ENCODE results near the gene RAB23.

The RAB23 gene

GRCh38 chr6:57177545-57178265 lies 44.4 kb downstream of the RAB23 start:
- DNase-seq = no peak

DNA sequence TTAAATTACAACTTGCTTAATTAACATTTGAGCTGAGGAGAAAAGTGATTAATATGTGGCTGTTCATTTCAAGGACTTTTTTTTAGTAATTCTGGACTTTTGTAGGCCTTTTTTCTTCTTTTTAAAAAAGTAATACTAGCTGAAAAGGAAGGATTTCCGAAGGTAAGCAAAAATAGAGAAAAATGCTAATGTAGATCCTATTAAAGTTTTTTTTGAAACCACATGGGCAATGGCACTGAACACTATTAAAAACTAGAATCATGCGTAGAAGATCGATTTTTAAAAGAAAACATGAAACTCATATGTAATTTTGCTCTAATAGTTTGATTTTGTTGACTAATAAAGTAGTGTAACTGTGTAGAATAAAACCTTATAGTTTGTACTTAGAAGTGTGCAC lies 47.6 kb downstream of the RAB23 start:
- no peak for DNase-seq

- DNase-seq = peak; percentile 83
Observed at GRCh38 chr6:57173886-57174510, 48.1 kb downstream of the RAB23 start.

DNA sequence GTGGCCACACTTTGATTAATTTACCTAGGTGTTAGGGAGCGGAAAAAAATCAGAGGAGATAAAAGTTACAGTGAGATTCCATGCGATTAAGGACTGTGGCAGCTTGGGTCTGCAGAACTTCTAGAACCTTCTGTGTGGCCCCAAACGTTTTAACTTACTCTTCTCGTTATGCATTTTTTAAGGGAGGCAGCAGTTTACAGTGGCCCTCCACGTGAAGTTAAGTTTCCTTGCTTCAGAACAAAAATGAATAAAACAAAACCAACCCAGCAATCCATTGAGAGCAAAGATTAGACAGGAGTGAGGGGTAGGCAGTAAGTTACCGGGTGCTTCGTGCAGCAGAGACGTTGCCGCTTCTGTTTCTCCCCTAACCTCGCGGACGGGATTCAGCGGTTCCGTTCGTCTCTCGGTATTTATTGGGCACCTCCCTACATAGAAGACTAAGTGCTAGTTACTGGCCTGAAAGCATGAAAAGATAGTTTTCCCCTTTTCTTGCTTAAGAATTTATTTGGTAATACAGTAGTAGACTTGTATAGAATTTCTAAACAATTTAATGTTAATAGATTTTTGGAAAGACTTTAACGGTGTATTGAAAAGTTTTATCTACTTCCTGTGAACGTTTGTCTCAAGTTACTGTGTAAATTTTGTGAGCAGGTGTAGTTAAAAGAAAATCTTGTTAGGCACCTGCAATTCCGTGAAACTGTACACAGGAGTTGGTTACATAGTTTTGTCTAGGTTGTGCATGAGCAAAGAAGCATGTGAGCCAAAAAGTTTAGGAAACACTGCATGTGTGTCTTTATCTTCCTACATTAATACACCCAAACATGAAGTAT lies 48.8 kb downstream of the RAB23 start:
- peak; percentile 19 for DNase-seq

DNA sequence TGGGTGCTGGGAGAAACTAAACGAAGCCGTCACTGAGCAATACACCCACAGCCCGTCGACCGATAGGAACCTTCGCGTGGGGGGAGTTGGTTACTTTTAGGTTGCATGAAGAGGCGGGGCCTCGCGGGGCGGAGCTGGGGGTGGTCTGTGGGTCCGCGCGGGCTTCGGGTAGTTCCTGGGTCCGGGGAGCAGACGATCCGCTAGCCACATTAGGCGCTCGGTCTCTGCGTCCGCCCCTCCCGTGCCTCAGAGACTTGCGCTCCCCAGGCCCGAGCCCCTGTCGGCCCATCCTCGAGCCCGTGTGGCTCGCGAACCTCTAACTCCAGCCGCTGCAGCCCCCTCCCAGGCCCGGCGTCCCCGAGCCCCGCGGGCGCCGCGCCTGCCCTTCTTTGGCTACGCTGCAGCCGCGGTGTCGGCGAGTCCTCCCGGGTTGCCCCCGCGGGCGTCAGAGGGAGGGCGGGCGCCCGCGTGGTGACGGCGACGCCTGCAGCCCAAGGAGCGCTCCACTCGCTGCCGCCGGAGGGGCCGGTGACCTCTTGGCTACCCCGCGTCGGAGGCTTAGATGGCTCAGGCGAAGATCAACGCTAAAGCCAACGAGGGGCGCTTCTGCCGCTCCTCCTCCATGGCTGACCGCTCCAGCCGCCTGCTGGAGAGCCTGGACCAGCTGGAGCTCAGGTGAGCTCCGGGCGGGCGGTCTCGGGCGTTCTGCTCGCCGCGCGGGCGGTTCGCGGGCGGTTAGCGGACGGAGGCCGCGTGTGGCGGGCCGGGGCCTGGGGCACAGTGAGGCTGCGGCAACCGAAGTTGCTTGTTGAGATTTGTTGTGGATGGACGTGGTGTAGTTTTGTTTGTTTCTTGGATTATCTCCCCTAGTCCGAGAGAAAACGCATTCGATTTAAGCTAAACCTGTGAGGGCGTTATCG lies 49.7 kb downstream of the RAB23 start, which contains the start of gene BAG2:
Gene BAG2, plus strand, starts transcription at position 191 of the 920 bp plus-strand sequence. Its CDS starts 372 bp downstream, at position 563.
- peak; percentile 89 for DNase-seq

DNA sequence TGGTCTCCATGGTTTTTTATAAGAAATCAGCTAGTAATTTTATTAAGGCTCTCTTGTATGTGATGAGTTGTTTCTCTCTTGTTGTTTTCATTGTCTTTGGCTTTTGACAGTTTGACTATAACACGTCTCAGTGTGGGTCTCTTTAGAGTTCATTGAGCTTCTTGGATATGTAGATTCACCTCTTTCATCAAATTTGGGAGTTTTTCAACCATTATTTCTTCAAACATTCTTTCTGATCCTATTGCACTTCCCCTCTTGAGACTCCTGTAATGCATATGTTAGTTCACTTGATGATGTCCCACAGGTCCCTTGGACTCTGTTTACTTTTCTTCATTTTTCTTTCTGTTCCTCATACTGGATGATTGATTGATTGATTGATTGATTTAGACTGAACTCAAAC lies 57.0 kb downstream of the RAB23 start:
- DNase-seq = no peak

GRCh38 chr6:57163956-57164355 lies 58.2 kb downstream of the RAB23 start:
- no peak for DNase-seq

- DNase-seq = peak; percentile 34
Observed at GRCh38 chr6:57162516-57162915, 59.6 kb downstream of the RAB23 start.

GRCh38 chr6:57162028-57162427 lies 60.1 kb downstream of the RAB23 start:
- DNase-seq = peak; percentile 32

DNA sequence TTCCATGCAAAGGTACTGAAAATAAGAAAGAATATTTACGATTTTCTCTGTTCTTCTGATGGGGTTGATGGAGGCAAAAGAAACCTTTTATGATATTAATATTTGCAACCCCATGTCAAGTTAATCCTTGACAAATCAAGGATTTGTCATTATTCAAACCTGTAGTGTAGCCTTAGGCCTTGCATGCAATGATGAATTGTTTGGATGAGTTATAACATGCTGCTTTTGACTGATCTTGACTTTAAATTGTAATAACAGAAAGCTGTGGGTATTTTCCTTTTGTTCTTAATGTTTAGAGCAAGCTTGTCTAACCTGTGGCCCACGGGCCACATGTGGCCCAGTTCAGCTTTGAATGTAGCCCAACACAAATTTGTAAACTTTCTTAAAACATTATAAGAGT lies 63.0 kb downstream of the RAB23 start:
- DNase-seq = no peak

- no peak for DNase-seq
Observed at GRCh38 chr6:57158658-57159057, 63.4 kb downstream of the RAB23 start.

- no peak for DNase-seq
Observed at GRCh38 chr6:57147955-57148858, 73.9 kb downstream of the RAB23 start.

DNA sequence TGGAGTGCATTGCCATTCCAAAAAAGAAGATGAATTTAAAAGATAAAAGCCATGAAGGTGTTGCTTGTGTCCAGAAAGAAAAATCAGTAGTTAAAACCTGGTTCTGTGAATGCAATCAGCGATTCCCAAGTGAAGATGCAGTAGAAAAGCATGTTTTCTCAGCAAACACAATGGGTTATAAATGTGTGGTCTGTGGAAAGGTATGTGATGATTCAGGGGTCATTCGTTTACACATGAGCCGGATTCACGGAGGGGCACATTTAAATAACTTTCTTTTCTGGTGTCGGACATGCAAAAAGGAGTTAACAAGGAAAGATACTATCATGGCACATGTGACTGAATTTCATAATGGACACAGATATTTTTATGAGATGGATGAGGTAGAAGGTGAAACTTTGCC lies 74.7 kb downstream of the RAB23 start:
- no peak for DNase-seq

GRCh38 chr6:57143690-57144089 lies 78.4 kb downstream of the RAB23 start:
- no peak for DNase-seq

- no peak for DNase-seq
Observed at GRCh38 chr6:57142178-57142525, 80.0 kb downstream of the RAB23 start.

DNA sequence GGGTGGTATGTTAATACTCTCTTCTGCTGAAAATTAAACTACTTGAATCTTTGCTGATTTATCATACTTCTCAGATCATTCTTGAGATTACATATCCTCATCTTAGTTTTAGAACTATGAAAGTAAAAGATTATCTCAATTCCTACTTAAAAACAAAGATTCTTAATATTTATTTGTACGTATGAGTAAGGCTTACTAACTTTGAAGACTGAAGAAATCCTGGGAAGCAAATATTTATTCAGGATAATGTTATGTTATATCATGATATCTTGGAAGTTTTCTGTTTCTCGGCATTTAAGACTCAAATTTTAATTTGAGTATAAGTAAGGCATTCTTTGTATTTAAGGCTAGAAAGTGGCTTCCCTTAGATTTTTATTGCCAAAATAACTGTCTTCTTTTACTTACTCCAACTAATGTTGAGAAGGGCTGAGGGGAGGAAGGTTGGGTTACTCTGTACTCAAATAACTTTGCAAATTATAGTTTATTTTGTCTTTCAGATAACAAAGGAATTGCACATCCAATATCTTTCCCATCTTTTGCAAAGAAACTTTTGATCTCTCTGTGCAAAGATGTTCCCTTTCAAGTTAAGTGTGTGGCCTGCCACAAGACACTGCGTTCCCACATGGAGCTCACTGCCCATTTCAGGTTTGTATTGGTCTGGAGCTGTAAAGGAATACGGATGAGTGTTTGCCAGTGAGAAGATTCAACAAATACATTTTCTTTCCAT lies 80.5 kb downstream of the RAB23 start:
- no peak for DNase-seq

- DNase-seq = no peak
Observed at GRCh38 chr6:57138026-57138425, 84.1 kb downstream of the RAB23 start.

DNA sequence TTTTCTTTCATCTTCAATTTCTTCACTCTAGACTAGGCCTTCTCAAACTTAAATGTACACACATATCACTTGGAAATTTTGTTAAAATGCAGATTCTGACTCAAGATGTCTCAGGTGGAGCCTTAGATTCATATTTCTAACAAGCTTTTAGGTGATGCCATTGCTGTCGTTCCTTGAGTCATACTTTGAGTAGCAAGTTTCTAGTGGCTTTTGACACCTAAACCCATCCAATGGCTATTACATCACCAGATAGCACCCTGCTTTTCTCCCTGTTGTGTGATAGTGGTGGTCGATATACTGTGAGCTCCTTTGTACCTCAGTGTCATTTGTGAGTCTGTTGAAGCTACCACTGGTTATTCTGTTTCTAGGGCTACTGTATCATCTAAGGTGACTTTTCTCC lies 84.8 kb downstream of the RAB23 start:
- DNase-seq = no peak

Measured in fibroblast of skin of right quadriceps (primary cell).